NCI-H1092 (cell line): ENCODE measurements around the gene WRAP73.
"Not testable (repeated sequence)": the region's sequence is repeated elsewhere in the genome, so short reads cannot be mapped to it uniquely, and the experiment has no call there.

Source experiments
- DNase-seq: peaks from one replicate; lab custom pipeline; 2025; lab: John Stamatoyannopoulos, UW

Gene WRAP73

GRCh38 chr1:3596663-3597598, 53.0 kb downstream of the WRAP73 start:
- DNase-seq: no peak

- no peak for DNase-seq
Measured at GRCh38 chr1:3595949-3596348, 54.0 kb downstream of the WRAP73 start.

- no peak for DNase-seq
Measured at GRCh38 chr1:3594706-3595377, 55.1 kb downstream of the WRAP73 start.

DNA sequence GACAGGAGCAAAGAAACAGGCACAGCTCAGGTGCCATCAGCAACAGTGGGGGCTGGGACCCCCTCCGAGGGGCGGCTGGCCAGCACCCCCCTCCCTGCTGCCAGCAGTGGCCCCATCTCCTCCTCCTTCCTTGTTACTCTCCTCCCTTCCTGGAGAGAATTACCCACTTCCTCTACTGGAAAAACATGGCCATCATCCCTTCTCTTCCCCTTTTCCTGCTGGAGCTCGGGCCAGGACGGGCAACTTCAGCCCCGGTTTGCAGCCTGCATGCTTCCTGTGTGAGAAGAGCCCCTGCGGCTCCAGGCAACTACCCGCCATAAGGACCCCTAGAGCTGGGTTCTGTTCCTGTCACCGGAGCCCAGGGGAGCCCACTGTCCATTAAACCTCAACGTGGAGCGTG, 56.2 kb downstream of the WRAP73 start:
- DNase-seq: no peak

GRCh38 chr1:3593334-3593733, 56.6 kb downstream of the WRAP73 start:
- DNase-seq: no peak

- DNase-seq: no peak
Measured at GRCh38 chr1:3590951-3591865, 58.7 kb downstream of the WRAP73 start.

GRCh38 chr1:3590139-3590763, 59.7 kb downstream of the WRAP73 start:
- no peak for DNase-seq

GRCh38 chr1:3588395-3588794, 61.5 kb downstream of the WRAP73 start:
- DNase-seq: no peak

GRCh38 chr1:3586986-3587759, 62.7 kb downstream of the WRAP73 start:
- no peak for DNase-seq

DNA sequence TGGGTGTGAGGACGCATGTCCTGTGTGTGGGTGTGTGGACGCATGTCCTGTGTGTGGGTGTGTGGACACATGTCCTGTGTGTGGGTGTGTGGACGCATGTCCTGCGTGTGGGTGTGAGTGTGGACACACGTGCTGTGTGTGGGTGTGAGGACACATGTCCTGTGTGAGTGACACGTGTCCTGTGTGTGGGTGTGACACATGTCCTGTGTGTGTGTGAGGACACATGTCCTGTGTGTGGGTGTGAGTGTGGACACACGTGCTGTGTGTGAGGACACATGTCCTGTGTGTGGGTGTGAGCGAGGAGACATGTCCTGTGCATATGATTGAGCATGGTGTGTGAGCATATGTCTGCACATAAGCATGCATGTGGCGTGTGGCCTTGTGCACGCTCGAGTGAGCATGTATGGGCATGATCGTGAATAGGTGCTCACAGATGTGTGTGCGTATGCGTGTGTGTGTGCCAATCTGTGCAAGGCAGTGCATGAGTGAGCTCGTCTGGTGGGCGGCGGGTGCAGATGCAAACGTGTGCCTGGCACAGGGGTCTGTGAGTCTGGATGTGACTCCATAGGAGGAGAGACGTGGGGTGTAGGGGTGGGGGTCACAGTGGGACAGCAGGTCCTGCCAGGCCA, 63.8 kb downstream of the WRAP73 start:
- no peak for DNase-seq

GRCh38 chr1:3585353-3585868, 64.5 kb downstream of the WRAP73 start:
- not testable (repeated sequence) for DNase-seq

- DNase-seq: no peak
Measured at GRCh38 chr1:3584915-3585314, 65.0 kb downstream of the WRAP73 start.

GRCh38 chr1:3583751-3584150, 66.2 kb downstream of the WRAP73 start:
- DNase-seq: not testable (repeated sequence)

DNA sequence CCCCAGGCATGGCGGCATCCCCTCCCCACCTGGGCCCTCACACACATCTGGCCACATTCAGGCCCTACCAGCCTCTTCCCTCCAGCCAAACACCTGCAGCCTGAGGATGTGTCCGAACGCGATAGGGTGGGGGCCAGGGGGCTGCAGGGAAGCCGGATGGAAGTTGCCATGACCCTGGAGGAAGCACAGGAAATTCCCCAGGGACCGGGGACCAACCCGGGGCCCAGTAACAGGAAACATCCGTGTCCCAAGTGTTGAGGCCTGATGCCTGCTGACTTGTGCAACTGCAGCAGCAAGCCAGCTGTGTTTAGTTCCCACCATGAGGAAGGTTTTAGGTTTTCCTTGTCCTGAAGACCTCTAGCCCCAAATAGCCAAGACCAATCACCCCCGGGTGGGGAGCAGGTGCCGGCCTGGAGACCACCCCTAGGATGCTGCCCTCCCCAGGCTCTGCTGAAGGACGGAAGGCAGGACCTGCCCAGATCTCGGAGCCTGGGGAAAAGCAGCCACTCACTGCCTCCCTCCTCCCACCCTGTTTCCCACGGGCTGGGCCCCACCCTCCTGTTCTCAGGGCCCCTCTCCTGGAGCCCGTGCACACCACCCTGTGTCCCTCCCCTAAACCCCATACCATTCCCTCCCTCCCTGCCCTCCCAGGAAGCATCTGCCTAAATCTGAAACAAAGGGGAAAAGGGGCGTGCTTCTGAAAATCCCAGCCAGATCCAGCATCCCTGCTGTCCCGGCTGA, 68.4 kb downstream of the WRAP73 start:
- DNase-seq: no peak
